GM21390 (cell line): ENCODE data around the gene LANCL3.
"Not testable (repeated sequence)": the region's sequence is repeated elsewhere in the genome, so short reads cannot be mapped to it uniquely, and the experiment has no call there.

Experiments
- ATAC-seq: cut with Tn5 transposase; IDR thresholded peaks from one replicate; pipeline ENCODE4 v1.9.1; 2021; ENCODE audit not compliant: unreplicated experiment

Gene LANCL3

GRCh38 chrX:37571426-37572107, at the start of gene LANCL3:
Gene LANCL3 (plus strand): TSS chrX:37571661. CDS start chrX:37571871, 210 bp downstream.
- ATAC-seq: not testable (repeated sequence)

- ATAC-seq: not testable (repeated sequence)
Measured at GRCh38 chrX:37523673-37524072, 47.8 kb upstream of the LANCL3 start.

GRCh38 chrX:37541991-37542390, 29.5 kb upstream of the LANCL3 start:
- no peak for ATAC-seq

GRCh38 chrX:37542791-37543190, 28.7 kb upstream of the LANCL3 start:
- no peak for ATAC-seq

GRCh38 chrX:37543324-37543723, 28.1 kb upstream of the LANCL3 start:
- ATAC-seq: no peak

- not testable (repeated sequence) for ATAC-seq
Measured at GRCh38 chrX:37544531-37544930, 26.9 kb upstream of the LANCL3 start.

- ATAC-seq: no peak
Measured at GRCh38 chrX:37545066-37545465, 26.4 kb upstream of the LANCL3 start.

GRCh38 chrX:37549619-37550018, 21.8 kb upstream of the LANCL3 start:
- ATAC-seq: not testable (repeated sequence)

GRCh38 chrX:37553476-37553875, 18.0 kb upstream of the LANCL3 start:
- no peak for ATAC-seq

GRCh38 chrX:37565254-37565653, 6.2 kb upstream of the LANCL3 start:
- not testable (repeated sequence) for ATAC-seq

GRCh38 chrX:37570349-37570748, 1.1 kb upstream of the LANCL3 start:
- not testable (repeated sequence) for ATAC-seq

- not testable (repeated sequence) for ATAC-seq
Measured at GRCh38 chrX:37572108-37572587, 687 bp downstream of the LANCL3 start.

GRCh38 chrX:37573121-37573520, 1.7 kb downstream of the LANCL3 start:
- not testable (repeated sequence) for ATAC-seq

GRCh38 chrX:37578045-37578444, 6.6 kb downstream of the LANCL3 start:
- ATAC-seq: no peak

- no peak for ATAC-seq
Measured at GRCh38 chrX:37580080-37580479, 8.6 kb downstream of the LANCL3 start.

- ATAC-seq: not testable (repeated sequence)
Measured at GRCh38 chrX:37587337-37587736, 15.9 kb downstream of the LANCL3 start.

GRCh38 chrX:37590047-37590446, 18.6 kb downstream of the LANCL3 start:
- ATAC-seq: no peak

- ATAC-seq: no peak
Measured at GRCh38 chrX:37594755-37595382, 23.4 kb downstream of the LANCL3 start.

GRCh38 chrX:37599729-37600128, 28.3 kb downstream of the LANCL3 start:
- ATAC-seq: no peak

GRCh38 chrX:37603938-37604409, 32.5 kb downstream of the LANCL3 start:
- ATAC-seq: peak; percentile 60

- ATAC-seq: no peak
Measured at GRCh38 chrX:37607243-37607642, 35.8 kb downstream of the LANCL3 start.

- ATAC-seq: no peak
Measured at GRCh38 chrX:37608156-37608555, 36.7 kb downstream of the LANCL3 start.
